ENCODE measurements around the gene UBL4A. TPM values are rescaled to one million over a fixed set of nuclear protein-coding genes. Genes with fewer than 3 reads are reported as not detected.

The UBL4A gene
- total RNA-seq, 1 donor from 2014 or later = 29.2 TPM

- DNase-seq (ENCODE audit: low spot score in 2 of 2, unreplicated experiment in 2 of 2) = no peak
- Mint-ChIP-seq H3K27me3 (ENCODE audit: low read depth) (no peaks in the 10 kb centered on the region), H3K36me3 (peaks cover 6% of the 10 kb centered on the region), H3K27ac (no peak overlapping the region), H3K9me3 (peaks cover 4% of the 10 kb centered on the region), H3K4me1 (peaks cover 7% of the 10 kb centered on the region), H3K4me3 (no peak overlapping the region)
- no peak for TF ChIP-seq CTCF (IDR thresholded peaks at IDR 0.05; ENCODE audit: unreplicated experiment)
These were observed 3.1 kb downstream of the UBL4A start for GRCh38 chrX:154483325-154483724.

- H3K36me3 Mint-ChIP-seq = peaks cover 2% of the 10 kb centered on the region
These were observed 3.6 kb downstream of the UBL4A start for GRCh38 chrX:154482786-154483185.

GRCh38 chrX:154481911-154482601, 4.4 kb downstream of the UBL4A start:
- peaks cover 4% of the 10 kb centered on the region for H3K4me1 Mint-ChIP-seq
- H3K4me3 Mint-ChIP-seq = no peak overlapping the region
- TF ChIP-seq CTCF (IDR thresholded peaks at IDR 0.05; ENCODE audit: unreplicated experiment) = no peak
- H3K36me3 Mint-ChIP-seq = no peaks in the 10 kb centered on the region
- peaks cover 4% of the 10 kb centered on the region for H3K9me3 Mint-ChIP-seq
- no peaks in the 10 kb centered on the region for H3K27me3 Mint-ChIP-seq (ENCODE audit: low read depth)
- H3K27ac Mint-ChIP-seq = no peak overlapping the region
- DNase-seq (ENCODE audit: low spot score in 2 of 2, unreplicated experiment in 2 of 2) = no peak

More at GRCh38 chrX:154482786-154483185, 3.6 kb downstream of the UBL4A start:
- H3K27me3 Mint-ChIP-seq (ENCODE audit: low read depth) = no peaks in the 10 kb centered on the region
- H3K27ac Mint-ChIP-seq = no peak overlapping the region
- no peak for TF ChIP-seq CTCF (IDR thresholded peaks at IDR 0.05; ENCODE audit: unreplicated experiment)
- DNase-seq (ENCODE audit: low spot score in 2 of 2, unreplicated experiment in 2 of 2) = no peak
- peaks cover 6% of the 10 kb centered on the region for H3K4me1 Mint-ChIP-seq
- no peak overlapping the region for H3K4me3 Mint-ChIP-seq
- peaks cover 4% of the 10 kb centered on the region for H3K9me3 Mint-ChIP-seq

- H3K36me3 Mint-ChIP-seq = no peaks in the 10 kb centered on the region
- peaks cover 4% of the 10 kb centered on the region for H3K9me3 Mint-ChIP-seq
- H3K27me3 Mint-ChIP-seq (ENCODE audit: low read depth) = no peaks in the 10 kb centered on the region
- no peak overlapping the region for H3K4me3 Mint-ChIP-seq
- no peak for DNase-seq (ENCODE audit: low spot score in 2 of 2, unreplicated experiment in 2 of 2)
- no peak for TF ChIP-seq CTCF (IDR thresholded peaks at IDR 0.05; ENCODE audit: unreplicated experiment)
- peaks cover 2% of the 10 kb centered on the region for H3K4me1 Mint-ChIP-seq
- H3K27ac Mint-ChIP-seq = no peak overlapping the region
These were observed 5.2 kb downstream of the UBL4A start for GRCh38 chrX:154481195-154481594.

GRCh38 chrX:154478728-154479622, 7.4 kb downstream of the UBL4A start, which contains the start of gene LAGE3:
TSS of gene LAGE3 (minus strand) at chrX:154479281. CDS start at chrX:154478915, 366 bp downstream.
- Mint-ChIP-seq H3K27ac (peak within 1 kb of the TSS; percentile 12), H3K4me1 (peaks cover 2% of the 10 kb centered on the region), H3K27me3 (ENCODE audit: low read depth) (no peaks in the 10 kb centered on the region), H3K36me3 (peaks cover 5% of the 10 kb centered on the region), H3K9me3 (peaks cover 8% of the 10 kb centered on the region), H3K4me3 (peak within 1 kb of the TSS; percentile 73)
- DNase-seq (ENCODE audit: low spot score in 2 of 2, unreplicated experiment in 2 of 2) = peak; percentile 84 to 95
- TF ChIP-seq CTCF (IDR thresholded peaks at IDR 0.05; ENCODE audit: unreplicated experiment) = no peak

Measured in mesothelial cell of epicardium (in vitro differentiated cells).